Duodenal mucosa (tissue), 2 donors: ENCODE measurements around the gene OCIAD1.
"Not testable (repeated sequence)": the region's sequence is repeated elsewhere in the genome, so short reads cannot be mapped to it uniquely, and the experiment has no call there.

Source experiments
- H3K27ac ChIP-seq: one replicate; pipeline ENCODE4 v1.7.0; 2013; ENCODE audit warnings: low read depth, low read length
- H3K27me3 ChIP-seq, 2 donors: one replicate each; pipeline ENCODE4 v1.7.0; 2013; ENCODE audit warnings: low read length in 2 of 2, control low read depth in 1 of 2; ENCODE audit not compliant: insufficient read depth in 2 of 2, control insufficient read depth in 1 of 2
- H3K36me3 ChIP-seq, 2 donors: one replicate each; pipeline ENCODE4 v1.7.0; 2013; ENCODE audit warnings: low read length in 2 of 2, control low read depth in 1 of 2; ENCODE audit not compliant: insufficient read depth in 2 of 2, control insufficient read depth in 1 of 2
- H3K4me1 ChIP-seq, 2 donors: one replicate each; pipeline ENCODE4 v1.7.0; 2013; ENCODE audit warnings: low read length in 2 of 2, control low read depth in 1 of 2; ENCODE audit not compliant: insufficient read depth in 2 of 2, control insufficient read depth in 1 of 2
- H3K4me3 ChIP-seq, 2 donors: one replicate each; pipeline ENCODE4 v1.7.0; 2013; ENCODE audit warnings: low read length in 2 of 2, low read depth in 1 of 2
- H3K9ac ChIP-seq, 2 donors: one replicate each; pipeline ENCODE4 v1.7.0; 2013; ENCODE audit warnings: low read length in 2 of 2, low read depth in 1 of 2
- H3K9me3 ChIP-seq, 2 donors: one replicate each; pipeline ENCODE4 v1.7.0; 2013; ENCODE audit warnings: low read length in 2 of 2, control low read depth in 1 of 2; ENCODE audit not compliant: control insufficient read depth in 1 of 2

The OCIAD1 gene

DNA sequence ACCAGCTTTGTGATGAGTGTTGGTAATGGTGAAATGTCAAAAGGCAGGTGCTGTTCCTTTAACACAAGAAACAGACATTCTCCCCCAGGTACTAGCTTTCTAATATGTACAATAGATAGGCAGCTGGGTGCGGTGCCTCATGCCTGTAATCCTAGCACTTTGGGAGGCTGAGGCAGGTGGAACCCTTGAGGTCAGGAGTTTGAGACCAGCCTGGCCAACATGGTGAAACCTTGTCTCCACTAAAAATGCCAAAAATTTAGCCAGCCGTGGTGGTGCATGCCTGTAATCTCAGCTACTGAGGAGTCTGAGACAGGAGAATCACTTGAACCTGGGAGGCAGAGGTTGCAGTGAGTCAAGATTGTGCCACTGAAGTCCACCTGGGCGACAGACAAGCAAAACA lies 50.8 kb downstream of the OCIAD1 start:
- H3K9ac ChIP-seq, H3K9me3 ChIP-seq, H3K4me3 ChIP-seq, H3K36me3 ChIP-seq, H3K27me3 ChIP-seq, H3K27ac ChIP-seq, H3K4me1 ChIP-seq: not testable (repeated sequence)

DNA sequence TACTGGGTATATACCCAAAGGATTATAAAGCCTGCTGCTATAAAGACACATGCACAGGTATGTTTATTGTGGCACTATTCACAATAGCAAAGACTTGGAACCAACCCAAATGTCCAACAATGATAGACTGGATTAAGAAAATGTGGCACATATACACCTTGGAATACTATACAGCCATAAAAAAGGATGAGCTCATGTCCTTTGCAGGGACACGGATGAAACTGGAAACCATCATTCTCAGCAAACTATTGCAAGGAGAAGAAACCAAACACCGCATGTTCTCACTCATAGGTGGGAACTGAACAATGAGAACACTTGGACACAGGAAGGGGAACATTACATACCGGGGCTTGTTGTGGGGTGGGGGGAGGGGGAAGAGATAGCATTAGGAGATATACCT lies 58.9 kb downstream of the OCIAD1 start:
- H3K9me3 ChIP-seq, H3K9ac ChIP-seq: not testable (repeated sequence)

DNA sequence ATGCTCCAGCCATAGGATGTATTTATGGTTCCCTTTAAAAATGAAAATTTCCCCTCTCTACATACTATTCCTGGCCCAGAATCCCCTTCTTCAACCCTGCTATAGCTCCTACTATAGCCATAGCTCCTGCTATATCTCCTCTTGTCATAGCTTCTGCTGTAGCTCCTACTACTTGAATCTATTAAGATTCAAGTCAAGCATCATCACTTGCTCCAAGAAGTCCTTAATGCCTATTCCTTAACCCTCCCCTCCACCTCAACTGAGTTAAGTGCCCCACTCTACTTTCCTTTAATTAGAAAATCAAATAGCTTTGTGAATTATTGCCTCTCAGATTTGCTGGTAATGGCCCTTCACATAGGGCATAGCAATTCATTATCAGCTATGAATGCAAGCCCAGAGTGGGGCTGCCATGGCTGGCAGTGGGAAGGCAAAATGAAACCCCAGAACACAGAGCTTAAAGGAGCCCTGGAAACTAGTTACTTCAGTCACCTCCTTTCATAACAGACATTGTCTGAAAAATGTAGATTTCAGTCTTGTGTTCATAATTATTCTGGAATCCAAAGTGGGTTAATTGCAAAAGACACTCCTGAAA lies 60.2 kb downstream of the OCIAD1 start:
- Histone ChIP-seq H3K9ac (no peak overlapping the region), H3K36me3 (peaks cover 14 to 51% of the 10 kb centered on the region in 2 donors), H3K27me3 (no peaks in the 10 kb centered on the region), H3K4me3 (no peak overlapping the region), H3K4me1 (no peaks in the 10 kb centered on the region), H3K9me3 (no peaks in the 10 kb centered on the region), H3K27ac (no peak overlapping the region)

More for the DNA sequence above, 58.9 kb downstream of the OCIAD1 start:
- not testable (repeated sequence) for H3K4me1 ChIP-seq, H3K27me3 ChIP-seq, H3K4me3 ChIP-seq, H3K27ac ChIP-seq
- H3K36me3 ChIP-seq = peaks cover 14 to 38% of the 10 kb centered on the region in 2 donors

DNA sequence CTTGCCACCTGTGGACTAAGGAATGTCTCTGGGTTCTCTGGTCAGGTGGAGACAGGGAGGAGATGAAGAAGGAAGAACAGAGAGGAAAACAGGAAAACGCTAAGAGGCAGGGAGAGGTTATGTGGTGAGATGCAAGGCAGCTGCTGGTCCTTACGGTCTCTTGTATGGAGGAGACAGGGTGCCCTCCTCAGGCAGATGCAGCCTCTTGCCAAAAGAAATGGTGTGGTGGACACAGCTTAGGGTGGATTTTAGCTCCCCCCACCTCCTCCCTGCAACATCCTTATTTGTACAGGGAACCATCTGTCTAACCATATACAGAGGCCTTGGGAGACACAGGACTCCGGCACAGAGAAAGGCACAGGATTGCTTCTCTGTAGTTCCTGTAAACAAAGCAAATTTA lies 66.0 kb downstream of the OCIAD1 start:
- Histone ChIP-seq H3K9ac (no peak overlapping the region), H3K4me3 (no peak overlapping the region), H3K36me3 (peaks cover 12 to 76% of the 10 kb centered on the region in 2 donors), H3K4me1 (no peaks in the 10 kb centered on the region), H3K27ac (no peak overlapping the region), H3K27me3 (no peaks in the 10 kb centered on the region), H3K9me3 (no peaks in the 10 kb centered on the region)

DNA sequence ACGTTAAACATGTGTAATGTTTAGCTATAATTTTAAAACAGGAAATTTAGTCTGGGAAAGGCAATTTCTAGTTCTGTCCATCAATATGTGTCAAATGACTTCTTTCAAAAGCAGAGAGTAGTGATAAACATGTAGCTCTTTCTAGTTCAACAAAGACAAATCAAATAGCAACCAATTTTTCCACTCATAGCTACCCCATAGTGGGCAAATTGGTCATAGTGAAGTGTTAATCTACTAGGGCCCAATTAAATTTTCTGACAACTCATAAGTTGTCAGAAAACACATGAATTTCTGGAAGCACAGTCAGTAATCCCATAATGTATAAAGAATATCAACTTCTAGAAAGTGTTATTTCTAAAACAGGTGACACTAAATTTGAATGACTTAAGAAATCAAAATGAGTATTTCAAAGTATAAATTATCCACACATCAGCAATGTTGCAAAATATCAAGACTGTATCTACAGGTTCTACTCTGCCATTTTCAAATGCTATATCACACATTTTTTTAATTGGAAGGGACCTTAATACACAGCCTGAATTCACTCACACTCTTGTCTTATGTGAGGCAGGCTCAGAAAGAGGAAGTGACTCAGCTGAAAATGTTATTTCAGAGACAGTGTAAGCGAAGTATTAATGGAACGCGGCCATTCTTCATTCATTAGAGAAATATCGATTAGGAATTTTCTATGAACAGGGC lies 68.0 kb downstream of the OCIAD1 start:
- Histone ChIP-seq H3K36me3 (peaks cover 10 to 65% of the 10 kb centered on the region in 2 donors), H3K4me3 (no peak overlapping the region), H3K4me1 (no peaks in the 10 kb centered on the region)

DNA sequence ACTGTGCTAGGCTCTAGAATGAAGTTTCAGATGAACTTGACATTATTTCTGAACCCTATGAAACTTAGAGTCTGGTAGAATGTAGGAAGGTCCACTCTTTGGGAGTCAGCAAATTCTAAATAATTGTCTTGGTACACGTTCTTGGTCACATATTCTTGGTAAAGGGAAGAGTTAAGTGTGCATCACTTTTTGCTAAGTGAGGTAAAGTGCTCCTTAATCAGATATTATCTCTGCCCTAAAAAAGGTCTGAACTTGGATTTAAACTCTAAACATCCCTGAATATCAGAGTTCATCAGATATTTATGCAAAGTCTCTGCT lies 68.5 kb downstream of the OCIAD1 start:
- Histone ChIP-seq H3K4me1 (no peaks in the 10 kb centered on the region), H3K27ac (no peak overlapping the region), H3K9me3 (no peaks in the 10 kb centered on the region), H3K27me3 (no peaks in the 10 kb centered on the region), H3K36me3 (peaks cover 10 to 69% of the 10 kb centered on the region in 2 donors), H3K4me3 (no peak overlapping the region), H3K9ac (no peak overlapping the region)

More for the DNA sequence above, 68.0 kb downstream of the OCIAD1 start:
- Histone ChIP-seq H3K27ac (no peak overlapping the region), H3K9ac (no peak overlapping the region), H3K9me3 (no peaks in the 10 kb centered on the region), H3K27me3 (no peaks in the 10 kb centered on the region)

DNA sequence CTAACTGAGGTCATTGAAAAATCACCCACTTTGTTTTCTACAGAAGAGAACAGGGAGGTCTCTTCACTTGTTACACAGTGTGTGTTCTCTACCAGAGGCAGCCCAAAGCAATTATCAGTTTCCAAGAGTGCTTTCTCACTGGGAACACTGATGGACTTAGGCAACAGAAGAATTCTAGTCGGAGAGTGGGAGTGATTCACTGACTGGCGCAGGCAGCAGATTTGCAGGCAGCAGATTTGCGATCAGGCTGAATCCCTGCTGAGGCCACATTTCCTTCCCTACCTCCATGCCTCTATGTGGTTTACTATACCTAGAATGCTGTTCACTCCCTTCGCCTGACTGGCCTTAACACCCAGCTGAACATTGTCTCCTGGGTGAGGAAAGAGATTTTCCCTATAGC lies 69.1 kb downstream of the OCIAD1 start:
- H3K4me1 ChIP-seq = peaks cover 2% of the 10 kb centered on the region in 2 donors
- H3K36me3 ChIP-seq = peaks cover 10 to 67% of the 10 kb centered on the region in 2 donors
- no peaks in the 10 kb centered on the region for H3K27me3 ChIP-seq
- H3K9me3 ChIP-seq = no peaks in the 10 kb centered on the region
- no peak overlapping the region for H3K4me3 ChIP-seq
- no peak overlapping the region for H3K27ac ChIP-seq
- H3K9ac ChIP-seq = no peak overlapping the region

DNA sequence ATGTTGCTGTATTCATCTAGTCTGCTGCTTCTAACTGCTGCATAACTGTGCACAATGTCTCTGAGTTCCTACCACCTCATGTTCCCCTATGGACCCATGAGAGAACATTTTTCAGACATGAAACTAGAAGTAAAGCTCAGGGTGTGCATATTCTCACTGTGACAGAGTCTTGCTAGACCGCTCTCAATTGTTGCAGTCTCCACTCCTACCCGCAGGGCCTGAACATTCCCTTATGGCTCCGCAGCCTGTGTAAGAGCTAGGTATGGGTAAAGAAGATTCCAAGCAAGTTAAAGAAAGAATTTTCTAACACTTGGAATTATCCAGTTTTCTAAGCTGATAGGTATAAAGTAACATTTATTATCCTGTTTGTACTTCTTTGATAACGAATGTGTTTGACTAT lies 70.3 kb downstream of the OCIAD1 start:
- no peaks in the 10 kb centered on the region for H3K27me3 ChIP-seq
- H3K9me3 ChIP-seq = no peaks in the 10 kb centered on the region
- H3K9ac ChIP-seq = no peak overlapping the region
- H3K27ac ChIP-seq = no peak overlapping the region
- no peak overlapping the region for H3K4me3 ChIP-seq
- peaks cover 10 to 55% of the 10 kb centered on the region in 2 donors for H3K36me3 ChIP-seq
- H3K4me1 ChIP-seq = peaks cover 12 to 13% of the 10 kb centered on the region in 2 donors

DNA sequence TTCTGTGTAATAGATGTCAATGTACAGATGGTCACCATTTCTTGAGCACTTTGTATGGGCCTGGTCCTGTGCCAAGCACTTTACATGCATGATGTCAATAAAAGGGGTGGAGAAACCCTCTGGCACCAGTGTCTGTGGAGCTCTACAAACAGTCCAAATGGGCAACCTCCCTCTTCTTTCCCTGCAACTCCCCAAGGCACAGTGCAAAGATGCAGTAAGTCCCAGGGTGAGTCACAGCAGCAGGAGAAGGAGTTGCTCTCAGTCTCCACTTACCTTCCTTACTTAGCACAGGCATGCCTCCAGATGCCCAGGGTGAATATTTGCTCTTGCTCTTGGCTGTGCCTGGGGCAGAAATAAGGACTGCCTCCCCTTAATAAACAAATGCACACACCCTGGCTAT lies 71.4 kb downstream of the OCIAD1 start:
- Histone ChIP-seq H3K4me1 (peaks cover 17 to 19% of the 10 kb centered on the region in 2 donors), H3K36me3 (peaks cover 6 to 46% of the 10 kb centered on the region in 2 donors), H3K27ac (no peak overlapping the region), H3K4me3 (no peak overlapping the region), H3K9ac (no peak overlapping the region), H3K27me3 (no peaks in the 10 kb centered on the region), H3K9me3 (no peaks in the 10 kb centered on the region)

DNA sequence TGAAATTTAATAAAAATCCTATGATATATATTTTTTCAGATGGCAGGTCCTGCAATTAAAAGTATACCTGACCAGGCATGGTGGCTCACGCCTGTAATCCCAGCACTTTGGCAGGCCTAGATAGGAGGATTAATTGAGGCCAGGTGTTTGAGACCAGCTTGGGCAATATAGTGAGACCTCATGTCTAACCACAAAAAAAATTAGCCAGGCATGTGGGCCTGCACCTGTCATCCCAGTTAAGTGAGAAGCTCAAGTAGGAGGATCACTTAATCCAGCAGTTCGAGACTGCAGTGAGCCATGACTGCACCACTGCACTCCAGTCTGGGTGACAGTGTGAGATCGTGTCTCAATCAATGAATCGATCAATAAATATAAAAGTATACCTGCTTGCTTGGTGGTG lies 73.2 kb downstream of the OCIAD1 start:
- Histone ChIP-seq H3K27me3 (no peaks in the 10 kb centered on the region), H3K4me1 (peaks cover 17 to 19% of the 10 kb centered on the region in 2 donors), H3K9ac (no peak overlapping the region), H3K27ac (no peak overlapping the region), H3K9me3 (no peaks in the 10 kb centered on the region), H3K4me3 (no peak overlapping the region), H3K36me3 (peaks cover 6 to 38% of the 10 kb centered on the region in 2 donors)
